Measurements from ENCODE around the gene TNK2. TPM values are rescaled to one million over a fixed set of nuclear protein-coding genes. Genes with fewer than 3 reads are reported as not detected.
"Not testable (repeated sequence)": the region's sequence is repeated elsewhere in the genome, so short reads cannot be mapped to it uniquely, and the experiment has no call there.

Gene TNK2
- total and polyA plus RNA-seq, 2 of the 8 experiments (the other 6 are each of a cell fraction or from before 2014, with no cell fraction given), result 10.4 to 33.9 TPM

DNA sequence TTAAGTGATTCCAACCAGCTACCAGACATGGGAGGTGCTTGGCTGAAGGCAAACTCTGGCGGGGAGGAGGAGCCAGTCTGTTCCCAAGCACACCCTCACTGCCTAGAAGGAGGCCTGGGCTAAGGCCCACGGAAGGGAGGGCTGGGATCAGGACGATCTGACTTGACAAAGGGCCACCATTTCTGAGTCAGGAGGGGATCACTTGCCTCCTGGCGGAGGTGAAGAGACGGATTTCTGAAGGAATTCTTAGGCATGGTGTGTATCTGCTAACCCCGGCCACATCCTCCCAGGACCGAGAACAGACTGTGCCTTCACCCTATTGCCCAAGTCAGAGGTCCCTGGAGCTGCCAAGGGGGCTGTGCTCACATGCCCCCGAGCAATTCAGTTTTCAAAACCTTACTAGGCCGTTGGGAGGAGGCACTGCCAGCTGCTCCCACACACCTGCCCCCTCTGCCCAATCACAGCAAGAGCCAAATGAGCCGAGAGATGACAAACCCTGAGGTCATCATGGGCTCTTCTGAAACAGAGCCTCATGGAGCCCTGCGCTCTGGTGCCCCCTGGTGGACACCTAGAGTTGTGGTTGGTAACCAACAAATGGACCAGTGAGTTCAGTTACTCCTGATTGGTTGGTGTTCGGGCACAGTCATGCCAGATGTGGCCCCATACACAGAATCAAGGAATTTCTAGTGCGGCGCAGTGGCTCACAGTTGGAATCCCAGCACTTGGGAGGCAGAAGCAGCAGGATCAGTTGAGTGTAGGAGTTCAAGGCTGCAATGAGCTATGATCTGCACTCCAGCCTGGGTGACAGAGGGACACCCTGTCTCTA is 6.5 kb upstream of the TNK2 start (continued):
- no peak for TF ChIP-seq SAP30 (IDR thresholded peaks at IDR 0.05; ENCODE audit: insufficient read depth, insufficient replicate concordance, low read length)
- TF ChIP-seq TAF1 (IDR thresholded peaks at IDR 0.05; ENCODE audit: low read depth, low read length), result peak; percentile 64; the same call in 1 of the 2 replicates
- no peak for TF ChIP-seq CHD2 (IDR thresholded peaks at IDR 0.05; ENCODE audit: low read length)

DNA sequence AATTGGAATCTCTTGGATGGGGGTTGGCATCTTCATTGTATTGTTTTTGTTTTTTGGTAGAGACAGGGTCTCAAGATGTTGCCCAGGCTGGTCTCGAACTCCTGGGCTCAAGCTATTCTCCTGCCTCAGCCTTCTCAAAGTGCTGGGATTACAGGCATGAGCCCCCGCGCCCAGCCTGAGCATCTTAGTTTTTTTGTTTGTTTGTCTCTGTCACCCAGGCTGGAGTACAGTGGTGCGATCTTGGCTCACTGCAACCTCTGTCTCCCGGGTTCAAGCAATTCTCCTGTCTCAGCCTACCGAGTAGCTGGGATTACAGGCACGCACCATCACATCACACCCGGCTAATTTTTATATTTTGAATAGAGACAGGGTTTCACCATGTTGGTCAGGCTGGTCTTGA is 5.8 kb upstream of the TNK2 start:
- H2BK12ac ChIP-seq (ENCODE audit: low read depth, low read length); FAIRE-seq; H3K56ac ChIP-seq (replicated peaks; ENCODE audit: insufficient read length, low read depth, low read length); H3K27ac ChIP-seq (ENCODE audit: low read depth, low read length); H3K23ac ChIP-seq (ENCODE audit: insufficient read length); H3K4me3 ChIP-seq (ENCODE audit: extremely low read depth in 1 of 4, insufficient read depth in 2 of 4, low read depth in 3 of 4, low read length in 4 of 4); H3K23me2 ChIP-seq (ENCODE audit: low read depth, low read length); H2AK5ac ChIP-seq (ENCODE audit: low read depth, low read length); H3K14ac ChIP-seq (ENCODE audit: insufficient read length); H3K36me3 ChIP-seq (ENCODE audit: control insufficient read depth in 2 of 4, insufficient read depth in 4 of 4, low read length in 3 of 4); H3K79me1 ChIP-seq (ENCODE audit: low read depth, low read length); H4K8ac ChIP-seq (ENCODE audit: extremely low read depth, insufficient read depth, low read length); H3K18ac ChIP-seq (ENCODE audit: extremely low read depth, low read length); H2BK20ac ChIP-seq (ENCODE audit: low read length); H2BK15ac ChIP-seq (ENCODE audit: low read length); H4K20me1 ChIP-seq (replicated peaks in 1 of 2; ENCODE audit: control insufficient read depth in 1 of 2, insufficient read depth in 2 of 2, low read length in 2 of 2); H2BK120ac ChIP-seq (replicated peaks; ENCODE audit: low read depth, low read length); H4K91ac ChIP-seq (replicated peaks; ENCODE audit: insufficient read length, low read length); H4K5ac ChIP-seq (ENCODE audit: insufficient read length, low read depth, low read length); H2AFZ ChIP-seq (ENCODE audit: low read length); H3K9ac ChIP-seq (replicated peaks in 1 of 4; ENCODE audit: extremely low read depth in 1 of 4, low read depth in 3 of 4, low read length in 3 of 4); H3K9me3 ChIP-seq (ENCODE audit: insufficient read depth in 2 of 2, low read depth in 1 of 2, low read length in 1 of 2); H3K4ac ChIP-seq (replicated peaks; ENCODE audit: insufficient read length, low read depth, low read length); H3K27me3 ChIP-seq (replicated peaks in 1 of 4; ENCODE audit: control insufficient read depth in 3 of 4, extremely low read depth in 1 of 4, insufficient read depth in 3 of 4, low read length in 3 of 4); H3K79me2 ChIP-seq (ENCODE audit: control insufficient read depth in 1 of 2, insufficient read depth in 2 of 2, low read length in 2 of 2); DNase-seq (ENCODE audit: low read depth in 1 of 2, low spot score in 2 of 2); H2BK5ac ChIP-seq (ENCODE audit: low read depth, low read length): not testable (repeated sequence)
- ChIA-PET CTCF (ENCODE audit: partially characterized antibody) (interaction anchor here (0.7 to 6.4 kb wide), 15 partner anchors 8 to 62 kb away, joined by 3 to 59 read pairs (median 8); no protein-coding TSS in a partner anchor), POLR2A (ENCODE audit: partially characterized antibody) (interaction anchor here (0.6 to 2.3 kb wide), 7 partner anchors 11 to 374 kb away, joined by 3 to 7 read pairs (median 4); no protein-coding TSS in a partner anchor)
- H3K4me1 ChIP-seq (replicated peaks in 1 of 4; ENCODE audit: control insufficient read depth in 3 of 4, insufficient read depth in 4 of 4, low read length in 3 of 4), result peaks cover 7 to 13% (median 11%) of the 10 kb centered on the region in 4 experiments
- H3K4me2 ChIP-seq (ENCODE audit: insufficient read depth in 1 of 2, low read depth in 2 of 2, low read length in 2 of 2), result 0 out of 4 replicates have a peak overlapping the region, but pooled peaks of 1 of the 2 experiments have one; percentile 30
- 92% methylated on average over 8 of the region's 8 CpGs; no CpG with 5 or more reads in 1 of the 2 experiments for WGBS, 2 experiments (ENCODE audit: extremely low coverage in 1 of 2, insufficient coverage in 1 of 2, insufficient read length in 1 of 2, insufficient replicate concordance in 2 of 2, low coverage in 1 of 2, low lambda C conversion rate in 2 of 2, missing lambda C conversion rate in 1 of 2)
